ENCODE data around the gene MYMX.

DNA sequence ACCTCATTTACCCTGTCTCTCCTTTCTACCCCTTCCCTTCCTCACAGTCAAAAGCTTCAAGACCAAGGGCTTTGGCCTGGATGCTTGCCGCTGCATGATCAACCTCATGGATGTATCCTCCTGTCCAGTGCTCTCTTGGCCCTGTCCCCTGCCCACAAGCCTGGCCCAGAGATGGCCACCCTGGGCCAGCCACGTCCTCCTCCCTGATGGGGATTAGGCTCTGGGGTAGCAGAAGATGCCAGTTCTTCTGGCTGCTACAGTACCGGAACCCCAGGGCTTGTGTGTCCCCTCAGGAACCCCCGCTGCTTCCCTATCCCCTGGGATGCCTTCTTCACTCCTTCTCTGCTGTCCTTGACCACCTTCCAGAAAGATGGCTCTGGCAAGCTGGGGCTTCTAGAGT is 35.8 kb upstream of the MYMX start:
- TF ChIP-seq, protein P1, sequence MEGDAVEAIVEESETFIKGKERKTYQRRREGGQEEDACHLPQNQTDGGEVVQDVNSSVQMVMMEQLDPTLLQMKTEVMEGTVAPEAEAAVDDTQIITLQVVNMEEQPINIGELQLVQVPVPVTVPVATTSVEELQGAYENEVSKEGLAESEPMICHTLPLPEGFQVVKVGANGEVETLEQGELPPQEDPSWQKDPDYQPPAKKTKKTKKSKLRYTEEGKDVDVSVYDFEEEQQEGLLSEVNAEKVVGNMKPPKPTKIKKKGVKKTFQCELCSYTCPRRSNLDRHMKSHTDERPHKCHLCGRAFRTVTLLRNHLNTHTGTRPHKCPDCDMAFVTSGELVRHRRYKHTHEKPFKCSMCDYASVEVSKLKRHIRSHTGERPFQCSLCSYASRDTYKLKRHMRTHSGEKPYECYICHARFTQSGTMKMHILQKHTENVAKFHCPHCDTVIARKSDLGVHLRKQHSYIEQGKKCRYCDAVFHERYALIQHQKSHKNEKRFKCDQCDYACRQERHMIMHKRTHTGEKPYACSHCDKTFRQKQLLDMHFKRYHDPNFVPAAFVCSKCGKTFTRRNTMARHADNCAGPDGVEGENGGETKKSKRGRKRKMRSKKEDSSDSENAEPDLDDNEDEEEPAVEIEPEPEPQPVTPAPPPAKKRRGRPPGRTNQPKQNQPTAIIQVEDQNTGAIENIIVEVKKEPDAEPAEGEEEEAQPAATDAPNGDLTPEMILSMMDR (IDR thresholded peaks at IDR 0.05) = no peak
- no peak for TF ChIP-seq POLR2A (IDR thresholded peaks at IDR 0.05)

Data from esophagus squamous epithelium (tissue), 4 donors.